Measurements from ENCODE around the gene SUN2. TPM values are rescaled to one million over a fixed set of nuclear protein-coding genes. Genes with fewer than 3 reads are reported as not detected.

The SUN2 gene
- total RNA-seq, 2 experiments from 2014 or later = 101 to 107 TPM

DNA sequence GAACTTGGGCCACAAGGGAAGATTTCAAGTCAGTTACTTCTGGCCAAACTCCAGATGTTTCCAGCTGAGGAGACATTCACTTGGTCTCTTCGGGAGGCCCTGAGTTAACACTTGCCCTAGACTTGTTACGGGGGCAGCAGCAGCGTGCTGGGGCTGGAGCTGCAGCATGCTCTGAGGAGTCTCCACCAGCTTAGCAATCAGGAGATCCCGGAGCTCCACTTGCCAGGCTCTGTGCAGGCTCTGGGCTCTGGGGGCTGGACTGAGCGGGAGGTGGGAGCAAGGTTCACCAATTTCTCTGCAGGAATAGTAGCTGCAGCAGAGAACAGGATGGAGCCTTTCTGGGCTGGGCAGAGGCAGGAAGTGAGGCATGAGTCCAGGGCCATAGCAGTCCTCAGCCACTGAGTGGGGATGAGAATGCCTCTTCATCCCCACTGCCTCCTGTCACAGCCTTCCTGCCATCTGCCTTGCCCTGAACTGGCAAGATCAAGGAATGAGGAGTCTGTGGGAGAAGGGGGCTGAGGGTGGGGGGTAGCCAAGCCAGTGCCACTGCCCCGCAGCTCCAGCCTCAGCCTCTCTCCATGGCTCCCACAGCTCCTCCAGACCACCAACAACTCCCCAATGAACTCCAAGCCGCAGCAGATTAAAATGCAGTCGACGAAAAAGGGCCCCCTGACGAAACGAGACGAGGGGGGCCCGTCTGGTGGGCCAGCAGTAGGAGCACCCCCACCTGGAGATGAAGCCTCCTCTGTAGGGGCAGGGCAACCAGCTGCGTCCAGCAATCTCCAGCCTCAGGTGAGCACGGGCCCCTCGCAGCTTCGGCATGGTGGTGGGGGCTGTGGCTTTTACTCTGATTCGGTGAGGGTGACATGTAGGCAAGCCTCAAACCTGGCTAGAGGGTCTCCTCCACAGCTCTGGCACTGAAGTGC is 26.7 kb downstream of the SUN2 start:
- TF ChIP-seq, protein P1, sequence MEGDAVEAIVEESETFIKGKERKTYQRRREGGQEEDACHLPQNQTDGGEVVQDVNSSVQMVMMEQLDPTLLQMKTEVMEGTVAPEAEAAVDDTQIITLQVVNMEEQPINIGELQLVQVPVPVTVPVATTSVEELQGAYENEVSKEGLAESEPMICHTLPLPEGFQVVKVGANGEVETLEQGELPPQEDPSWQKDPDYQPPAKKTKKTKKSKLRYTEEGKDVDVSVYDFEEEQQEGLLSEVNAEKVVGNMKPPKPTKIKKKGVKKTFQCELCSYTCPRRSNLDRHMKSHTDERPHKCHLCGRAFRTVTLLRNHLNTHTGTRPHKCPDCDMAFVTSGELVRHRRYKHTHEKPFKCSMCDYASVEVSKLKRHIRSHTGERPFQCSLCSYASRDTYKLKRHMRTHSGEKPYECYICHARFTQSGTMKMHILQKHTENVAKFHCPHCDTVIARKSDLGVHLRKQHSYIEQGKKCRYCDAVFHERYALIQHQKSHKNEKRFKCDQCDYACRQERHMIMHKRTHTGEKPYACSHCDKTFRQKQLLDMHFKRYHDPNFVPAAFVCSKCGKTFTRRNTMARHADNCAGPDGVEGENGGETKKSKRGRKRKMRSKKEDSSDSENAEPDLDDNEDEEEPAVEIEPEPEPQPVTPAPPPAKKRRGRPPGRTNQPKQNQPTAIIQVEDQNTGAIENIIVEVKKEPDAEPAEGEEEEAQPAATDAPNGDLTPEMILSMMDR (IDR thresholded peaks at IDR 0.05) = no peak
- intact Hi-C loops (cut with micrococcal nuclease) = no loop called here
- Mint-ChIP-seq H3K9me3 (no peaks in the 10 kb centered on the region), H3K27ac (peak overlapping the region; percentile 27), H3K4me1 (ENCODE audit: low read depth) (peaks cover 6% of the 10 kb centered on the region), H3K4me3 (no peak overlapping the region), H3K36me3 (ENCODE audit: low read depth) (peaks cover 49% of the 10 kb centered on the region), H3K27me3 (no peaks in the 10 kb centered on the region)
- CTCF ChIA-PET = interaction anchor here (0.7 to 1.0 kb wide), 3 partner anchors 22 to 141 kb away, joined by 3 to 4 read pairs (median 3); no protein-coding TSS in a partner anchor
- POLR2A ChIA-PET = interaction anchor here (0.6 to 41.0 kb wide), 4 partner anchors 5 to 525 kb away, joined by 3 to 905 read pairs (median 456); partner anchors contain the start of genes GTPBP1, JOSD1 and SUN2
- ATAC-seq (no peak), DNase-seq (no peak)

DNA sequence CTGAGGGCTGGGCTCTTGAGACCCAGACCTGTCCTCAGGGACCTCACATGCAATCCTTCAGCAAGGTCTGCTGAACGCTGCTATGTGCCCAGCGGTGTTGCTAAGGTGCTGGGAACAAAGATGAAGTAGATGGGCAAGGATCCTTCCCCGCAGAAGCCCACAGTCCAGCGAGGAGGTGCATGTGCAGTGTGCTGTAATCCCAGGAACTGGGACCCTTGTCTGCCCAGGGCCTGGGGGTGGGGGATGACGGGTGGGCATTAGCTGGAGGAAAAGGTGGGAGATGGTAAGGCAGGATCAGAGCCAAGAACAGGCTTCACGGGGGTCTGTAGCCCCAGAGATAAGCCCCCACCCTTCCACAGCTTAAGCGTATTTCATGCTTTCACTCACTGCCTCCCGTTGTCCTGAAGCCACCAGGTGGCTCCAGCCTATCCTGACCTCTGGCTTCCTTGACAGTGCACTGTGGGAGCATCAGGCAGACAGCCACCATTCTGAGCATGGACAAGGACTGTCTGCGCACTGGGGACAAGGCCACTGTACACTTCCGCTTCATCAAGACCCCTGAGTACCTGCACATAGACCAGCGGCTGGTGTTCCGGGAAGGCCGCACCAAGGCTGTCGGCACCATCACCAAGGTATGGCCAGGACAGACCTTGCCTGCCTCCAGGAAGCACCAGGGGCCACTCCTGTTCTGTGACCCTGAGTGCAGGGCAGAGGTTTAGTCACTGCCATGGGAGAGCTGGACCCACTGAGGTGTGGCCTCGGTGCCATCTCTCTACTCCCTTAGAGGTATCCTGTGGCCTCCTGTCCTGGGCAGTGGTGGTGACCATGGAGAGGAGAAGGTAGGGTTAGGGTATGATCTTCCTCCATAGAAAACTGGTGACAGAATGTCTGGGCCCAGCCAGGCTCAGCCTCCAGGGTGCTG is 28.0 kb downstream of the SUN2 start:
- H3K27me3 Mint-ChIP-seq = no peaks in the 10 kb centered on the region
- H3K4me3 Mint-ChIP-seq = no peak overlapping the region
- no peak overlapping the region for H3K27ac Mint-ChIP-seq
- H3K36me3 Mint-ChIP-seq (ENCODE audit: low read depth) = peaks cover 48% of the 10 kb centered on the region
- TF ChIP-seq, protein P1 (IDR thresholded peaks at IDR 0.05) = no peak
- intact Hi-C loops (cut with micrococcal nuclease) = no loop called here
- H3K9me3 Mint-ChIP-seq = no peaks in the 10 kb centered on the region
- ChIA-PET POLR2A (interaction anchor here (2.4 to 41.0 kb wide), 3 partner anchors 4 to 28 kb away, joined by 6 to 905 read pairs (median 905); partner anchors contain the start of genes GTPBP1, JOSD1 and SUN2), CTCF (no interaction called here)
- no peaks in the 10 kb centered on the region for H3K4me1 Mint-ChIP-seq (ENCODE audit: low read depth)
- DNase-seq (no peak), ATAC-seq (no peak)

DNA sequence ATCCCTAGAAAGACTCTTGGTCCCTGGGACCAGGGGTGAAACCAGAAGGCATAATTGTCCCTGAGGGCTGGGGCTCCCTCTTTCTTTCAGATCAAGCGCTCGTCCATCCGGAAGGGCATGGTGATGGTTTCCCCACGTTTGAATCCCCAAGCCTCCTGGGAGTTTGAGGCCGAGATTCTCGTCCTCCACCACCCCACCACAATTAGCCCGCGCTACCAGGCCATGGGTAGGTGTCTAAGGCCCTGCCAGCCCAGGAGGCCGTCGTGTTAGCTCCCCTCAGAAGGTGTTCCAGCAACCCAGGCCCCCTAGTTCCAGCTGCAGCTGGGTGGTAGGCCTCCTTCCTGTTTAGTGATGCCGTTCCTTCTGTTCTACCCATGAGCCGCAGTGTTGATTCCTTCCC is 28.7 kb downstream of the SUN2 start:
- CTCF ChIA-PET = no interaction called here
- no peak overlapping the region for H3K27ac Mint-ChIP-seq
- POLR2A ChIA-PET = interaction anchor here (40.0 to 41.0 kb wide), 2 partner anchors 3 to 15 kb away, joined by 905 read pairs; partner anchors contain the start of genes GTPBP1 and SUN2
- H3K4me1 Mint-ChIP-seq (ENCODE audit: low read depth) = no peaks in the 10 kb centered on the region
- intact Hi-C loops (cut with micrococcal nuclease) = no loop called here
- ATAC-seq (no peak), DNase-seq (no peak)
- TF ChIP-seq, protein P1 (IDR thresholded peaks at IDR 0.05) = no peak
- H3K9me3 Mint-ChIP-seq = no peaks in the 10 kb centered on the region
- peaks cover 51% of the 10 kb centered on the region for H3K36me3 Mint-ChIP-seq (ENCODE audit: low read depth)
- no peak overlapping the region for H3K4me3 Mint-ChIP-seq
- H3K27me3 Mint-ChIP-seq = no peaks in the 10 kb centered on the region

DNA sequence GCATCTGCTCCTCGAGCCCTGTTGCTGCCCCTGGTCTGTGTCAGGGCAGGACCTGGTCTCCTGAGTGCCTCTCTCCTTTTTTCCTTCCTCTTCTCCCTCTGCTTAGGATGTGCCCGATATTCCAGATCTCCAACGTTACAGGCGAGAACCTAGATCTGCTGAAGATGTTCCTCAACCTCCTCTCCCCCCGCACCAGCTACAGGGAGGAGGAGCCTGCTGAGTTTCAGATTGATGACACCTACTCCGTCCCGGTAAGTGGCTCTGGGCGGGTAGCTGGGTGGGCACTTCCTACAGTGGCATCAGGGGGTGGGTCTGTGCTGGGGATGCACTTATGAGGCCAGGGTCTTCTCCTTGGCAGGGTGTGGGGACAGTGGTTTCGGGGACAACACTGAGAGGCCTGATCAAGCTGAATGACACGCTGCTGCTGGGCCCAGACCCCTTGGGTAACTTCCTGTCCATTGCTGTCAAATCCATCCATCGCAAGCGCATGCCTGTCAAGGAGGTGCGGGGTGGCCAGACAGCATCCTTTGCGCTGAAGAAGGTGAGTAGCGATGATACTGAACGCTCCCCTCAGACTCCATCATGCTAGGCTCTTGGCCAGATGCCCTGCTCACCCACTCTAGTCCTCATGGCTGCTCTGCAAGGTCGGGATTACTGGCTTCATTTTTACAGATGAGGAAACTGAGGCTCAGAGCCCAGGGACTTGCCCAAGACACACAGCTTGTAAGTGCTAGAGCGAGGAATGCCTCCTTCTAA is 29.7 kb downstream of the SUN2 start:
- Mint-ChIP-seq H3K36me3 (ENCODE audit: low read depth) (peaks cover 56% of the 10 kb centered on the region), H3K27ac (no peak overlapping the region), H3K9me3 (no peaks in the 10 kb centered on the region), H3K4me3 (no peak overlapping the region), H3K27me3 (no peaks in the 10 kb centered on the region), H3K4me1 (ENCODE audit: low read depth) (no peaks in the 10 kb centered on the region)
- ATAC-seq (no peak), DNase-seq (no peak)
- TF ChIP-seq, protein P1 (IDR thresholded peaks at IDR 0.05) = no peak
- ChIA-PET POLR2A (interaction anchor here (40.0 to 41.0 kb wide), 2 partner anchors 2 to 16 kb away, joined by 905 read pairs; partner anchors contain the start of genes GTPBP1 and SUN2), CTCF (interaction anchor here (1.1 to 9.7 kb wide), 7 partner anchors 9 to 144 kb away, joined by 3 to 73 read pairs (median 13); partner anchors contain the start of genes GTPBP1 and TOMM22)
- intact Hi-C loops (cut with micrococcal nuclease) = no loop called here

Data from activated CD8-positive, alpha-beta T cell treated with anti-CD3 and anti-CD28 coated beads for 36 hours (primary cell).